Endothelial cell of umbilical vein (primary cell): Measurements from ENCODE around the gene DAPK3.

Experiments
- CTCF ChIP-seq, 2 donors: IDR thresholded peaks; 1 replicate in 1 of 2; 2 replicates in 1 of 2; pipeline ENCODE4 v1.5.1; 2011; ENCODE audit warnings: low read length in 2 of 2, mild to moderate bottlenecking in 2 of 2, moderate library complexity in 2 of 2, control low read depth in 1 of 2, inconsistent platforms in 1 of 2, low read depth in 1 of 2; ENCODE audit not compliant: insufficient read depth in 1 of 2; ENCODE audit errors: extremely low read depth in 1 of 2
- EZH2 ChIP-seq: IDR thresholded peaks from 2 replicates; pipeline ENCODE4 v1.6.1; 2012; ENCODE audit warnings: borderline replicate concordance, low read depth, mild to moderate bottlenecking, moderate library complexity, low read length, inconsistent platforms; ENCODE audit not compliant: severe bottlenecking
- FOS ChIP-seq: IDR thresholded peaks from 2 replicates; pipeline ENCODE4 v1.6.1; 2011; ENCODE audit warnings: mild to moderate bottlenecking, low read length, moderate library complexity, borderline replicate concordance; ENCODE audit not compliant: insufficient read depth
- JUN ChIP-seq: IDR thresholded peaks from 2 replicates; pipeline ENCODE4 v1.6.1; 2011; ENCODE audit warnings: borderline replicate concordance, low read depth; ENCODE audit not compliant: insufficient read length, insufficient read depth
- MAX ChIP-seq: IDR thresholded peaks from 2 replicates; pipeline ENCODE4 v1.6.1; 2011; ENCODE audit not compliant: insufficient read depth, insufficient read length
- MYC ChIP-seq: IDR thresholded peaks from one replicate; pipeline ENCODE4 v1.6.1; 2011; ENCODE audit warnings: mild to moderate bottlenecking, low read depth, low read length
- POLR2A ChIP-seq: IDR thresholded peaks from 2 replicates; pipeline ENCODE4 v1.6.1; 2012; ENCODE audit warnings: low read depth, mild to moderate bottlenecking, control low read depth, low read length
- POLR2AphosphoS5 ChIP-seq: IDR thresholded peaks from 2 replicates; pipeline ENCODE4 v1.6.1; 2012; ENCODE audit warnings: low read depth, mild to moderate bottlenecking, control low read depth, low read length, moderate library complexity; ENCODE audit not compliant: insufficient read depth

GRCh38 chr19:3979289-3979673, 8.4 kb upstream of the DAPK3 start:
- TF ChIP-seq POLR2A (no peak), FOS (no peak), POLR2AphosphoS5 (no peak), JUN (no peak), CTCF (IDR thresholded peaks at IDR 0.05; ENCODE audit: extremely low read depth in 1 of 2, insufficient read depth in 1 of 2, low read depth in 1 of 2, low read length in 2 of 2) (no peak), EZH2 (no peak), MAX (no peak), MYC (no peak)
